ENCODE measurements around the gene SCN1A. TPM values are rescaled to one million over a fixed set of nuclear protein-coding genes. Genes with fewer than 3 reads are reported as not detected.

The SCN1A gene
- total and polyA plus RNA-seq, 2 experiments from 2014 or later = 1.2 to 1.3 TPM

DNA sequence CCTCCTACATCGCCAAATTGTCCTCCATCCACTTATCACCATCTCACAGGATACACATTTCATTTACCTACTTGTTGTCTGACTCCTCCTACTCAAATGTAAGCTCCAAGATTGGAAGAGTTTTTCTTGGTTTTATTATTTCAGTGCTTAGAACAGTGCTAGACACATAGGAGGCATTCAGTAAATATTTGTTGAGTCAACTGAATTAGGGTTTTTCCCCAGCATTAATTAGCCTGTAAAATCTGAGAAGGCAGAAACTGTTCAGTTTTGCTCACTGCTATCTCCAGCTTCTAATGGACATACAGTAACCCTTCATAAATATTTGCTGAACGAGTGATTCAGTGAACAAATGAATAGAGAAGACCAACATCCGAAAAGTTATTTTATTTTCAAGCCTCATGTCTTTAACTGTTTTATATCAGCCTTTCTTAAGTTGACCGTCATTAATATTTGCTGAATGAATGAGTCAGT, 175.0 kb downstream of the SCN1A start:
- H3K27me3 ChIP-seq (ENCODE audit: insufficient read depth) = no peaks in the 10 kb centered on the region
- Mint-ChIP-seq H3K9me3 (peaks cover 7% of the 10 kb centered on the region), H3K36me3 (ENCODE audit: low read depth) (peaks cover 2% of the 10 kb centered on the region; the same call in 2 of the 3 replicates), H3K27me3 (ENCODE audit: insufficient read depth, low read depth, poor library complexity) (no peaks in the 10 kb centered on the region), H3K4me1 (peaks cover 9% of the 10 kb centered on the region), H3K4me3 (no peak overlapping the region), H3K27ac (no peak overlapping the region)
- H3K4me3 ChIP-seq = peak overlapping the region; percentile 80
- H4K20me1 ChIP-seq (replicated peaks; ENCODE audit: insufficient read depth) = no peaks in the 10 kb centered on the region
- H2AFZ ChIP-seq = peak overlapping the region; percentile 30; the same call in 1 of the 2 replicates
- ATAC-seq (no peak), DNase-seq (ENCODE audit: low spot score) (no peak)
- TF ChIP-seq CREB1 (CRISPR knock-in tag; IDR thresholded peaks at IDR 0.05; ENCODE audit: low read depth) (no peak), ZNF114 (CRISPR knock-in tag; IDR thresholded peaks at IDR 0.05) (no peak)
- TF ChIP-seq, protein P1, sequence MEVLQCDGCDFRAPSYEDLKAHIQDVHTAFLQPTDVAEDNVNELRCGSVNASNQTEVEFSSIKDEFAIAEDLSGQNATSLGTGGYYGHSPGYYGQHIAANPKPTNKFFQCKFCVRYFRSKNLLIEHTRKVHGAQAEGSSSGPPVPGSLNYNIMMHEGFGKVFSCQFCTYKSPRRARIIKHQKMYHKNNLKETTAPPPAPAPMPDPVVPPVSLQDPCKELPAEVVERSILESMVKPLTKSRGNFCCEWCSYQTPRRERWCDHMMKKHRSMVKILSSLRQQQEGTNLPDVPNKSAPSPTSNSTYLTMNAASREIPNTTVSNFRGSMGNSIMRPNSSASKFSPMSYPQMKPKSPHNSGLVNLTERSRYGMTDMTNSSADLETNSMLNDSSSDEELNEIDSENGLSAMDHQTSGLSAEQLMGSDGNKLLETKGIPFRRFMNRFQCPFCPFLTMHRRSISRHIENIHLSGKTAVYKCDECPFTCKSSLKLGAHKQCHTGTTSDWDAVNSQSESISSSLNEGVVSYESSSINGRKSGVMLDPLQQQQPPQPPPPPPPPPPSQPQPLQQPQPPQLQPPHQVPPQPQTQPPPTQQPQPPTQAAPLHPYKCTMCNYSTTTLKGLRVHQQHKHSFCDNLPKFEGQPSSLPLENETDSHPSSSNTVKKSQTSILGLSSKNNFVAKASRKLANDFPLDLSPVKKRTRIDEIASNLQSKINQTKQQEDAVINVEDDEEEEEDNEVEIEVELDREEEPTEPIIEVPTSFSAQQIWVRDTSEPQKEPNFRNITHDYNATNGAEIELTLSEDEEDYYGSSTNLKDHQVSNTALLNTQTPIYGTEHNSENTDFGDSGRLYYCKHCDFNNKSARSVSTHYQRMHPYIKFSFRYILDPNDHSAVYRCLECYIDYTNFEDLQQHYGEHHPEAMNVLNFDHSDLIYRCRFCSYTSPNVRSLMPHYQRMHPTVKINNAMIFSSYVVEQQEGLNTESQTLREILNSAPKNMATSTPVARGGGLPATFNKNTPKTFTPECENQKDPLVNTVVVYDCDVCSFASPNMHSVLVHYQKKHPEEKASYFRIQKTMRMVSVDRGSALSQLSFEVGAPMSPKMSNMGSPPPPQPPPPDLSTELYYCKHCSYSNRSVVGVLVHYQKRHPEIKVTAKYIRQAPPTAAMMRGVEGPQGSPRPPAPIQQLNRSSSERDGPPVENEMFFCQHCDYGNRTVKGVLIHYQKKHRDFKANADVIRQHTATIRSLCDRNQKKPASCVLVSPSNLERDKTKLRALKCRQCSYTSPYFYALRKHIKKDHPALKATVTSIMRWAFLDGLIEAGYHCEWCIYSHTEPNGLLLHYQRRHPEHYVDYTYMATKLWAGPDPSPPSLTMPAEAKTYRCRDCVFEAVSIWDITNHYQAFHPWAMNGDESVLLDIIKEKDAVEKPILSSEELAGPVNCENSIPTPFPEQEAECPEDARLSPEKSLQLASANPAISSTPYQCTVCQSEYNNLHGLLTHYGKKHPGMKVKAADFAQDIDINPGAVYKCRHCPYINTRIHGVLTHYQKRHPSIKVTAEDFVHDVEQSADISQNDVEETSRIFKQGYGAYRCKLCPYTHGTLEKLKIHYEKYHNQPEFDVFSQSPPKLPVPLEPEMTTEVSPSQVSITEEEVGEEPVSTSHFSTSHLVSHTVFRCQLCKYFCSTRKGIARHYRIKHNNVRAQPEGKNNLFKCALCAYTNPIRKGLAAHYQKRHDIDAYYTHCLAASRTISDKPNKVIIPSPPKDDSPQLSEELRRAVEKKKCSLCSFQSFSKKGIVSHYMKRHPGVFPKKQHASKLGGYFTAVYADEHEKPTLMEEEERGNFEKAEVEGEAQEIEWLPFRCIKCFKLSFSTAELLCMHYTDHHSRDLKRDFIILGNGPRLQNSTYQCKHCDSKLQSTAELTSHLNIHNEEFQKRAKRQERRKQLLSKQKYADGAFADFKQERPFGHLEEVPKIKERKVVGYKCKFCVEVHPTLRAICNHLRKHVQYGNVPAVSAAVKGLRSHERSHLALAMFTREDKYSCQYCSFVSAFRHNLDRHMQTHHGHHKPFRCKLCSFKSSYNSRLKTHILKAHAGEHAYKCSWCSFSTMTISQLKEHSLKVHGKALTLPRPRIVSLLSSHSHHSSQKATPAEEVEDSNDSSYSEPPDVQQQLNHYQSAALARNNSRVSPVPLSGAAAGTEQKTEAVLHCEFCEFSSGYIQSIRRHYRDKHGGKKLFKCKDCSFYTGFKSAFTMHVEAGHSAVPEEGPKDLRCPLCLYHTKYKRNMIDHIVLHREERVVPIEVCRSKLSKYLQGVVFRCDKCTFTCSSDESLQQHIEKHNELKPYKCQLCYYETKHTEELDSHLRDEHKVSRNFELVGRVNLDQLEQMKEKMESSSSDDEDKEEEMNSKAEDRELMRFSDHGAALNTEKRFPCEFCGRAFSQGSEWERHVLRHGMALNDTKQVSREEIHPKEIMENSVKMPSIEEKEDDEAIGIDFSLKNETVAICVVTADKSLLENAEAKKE (CRISPR knock-in tag; IDR thresholded peaks at IDR 0.05) = no peak
- peaks cover 42% of the 10 kb centered on the region for H3K79me2 ChIP-seq (replicated peaks; ENCODE audit: insufficient read depth)
- no peaks in the 10 kb centered on the region; the same call in 1 of the 2 replicates for H3K36me3 ChIP-seq (ENCODE audit: insufficient read depth)
- no peaks in the 10 kb centered on the region for H3F3A ChIP-seq (replicated peaks; ENCODE audit: low read depth)
- peak overlapping the region; percentile 96 for H3K4me2 ChIP-seq
- peaks cover 25% of the 10 kb centered on the region for H3K4me1 ChIP-seq (ENCODE audit: insufficient read depth)
- H3K27ac ChIP-seq (ENCODE audit: low read depth) = no peak overlapping the region
- no peaks in the 10 kb centered on the region for H3K9me2 ChIP-seq (ENCODE audit: insufficient read depth)

DNA sequence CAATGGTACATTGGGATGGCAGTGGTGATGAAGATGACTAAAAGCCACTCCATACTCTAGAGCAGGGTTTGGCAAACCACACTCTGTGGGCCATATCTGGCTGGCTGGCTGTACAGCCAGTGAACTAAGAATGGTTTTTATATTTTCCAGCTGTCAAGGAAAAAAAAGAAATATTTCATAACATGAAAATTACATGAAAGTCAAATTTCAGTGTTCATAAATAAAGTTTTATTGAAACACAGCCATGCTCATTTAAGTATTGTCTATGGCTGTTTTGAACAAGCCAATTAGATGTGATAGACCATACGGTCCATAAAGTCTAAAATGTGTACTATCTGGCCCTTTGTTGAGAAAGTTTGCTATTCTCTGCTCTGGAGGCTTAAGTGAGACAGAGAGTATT, 175.7 kb downstream of the SCN1A start:
- Histone ChIP-seq H3K27me3 (ENCODE audit: insufficient read depth) (no peaks in the 10 kb centered on the region), H3K36me3 (ENCODE audit: insufficient read depth) (no peaks in the 10 kb centered on the region; the same call in 1 of the 2 replicates), H3K27ac (ENCODE audit: low read depth) (no peak overlapping the region), H2AFZ (no peak overlapping the region), H3K9me2 (ENCODE audit: insufficient read depth) (no peaks in the 10 kb centered on the region), H3K4me2 (peak overlapping the region; percentile 96), H3K79me2 (replicated peaks; ENCODE audit: insufficient read depth) (peaks cover 42% of the 10 kb centered on the region), H3K4me3 (peak overlapping the region; percentile 80), H3F3A (replicated peaks; ENCODE audit: low read depth) (no peaks in the 10 kb centered on the region), H3K4me1 (ENCODE audit: insufficient read depth) (peaks cover 25% of the 10 kb centered on the region), H4K20me1 (replicated peaks; ENCODE audit: insufficient read depth) (no peaks in the 10 kb centered on the region)
- Mint-ChIP-seq H3K36me3 (ENCODE audit: low read depth) (peaks cover 7% of the 10 kb centered on the region; the same call in 2 of the 3 replicates), H3K27me3 (ENCODE audit: insufficient read depth, low read depth, poor library complexity) (no peaks in the 10 kb centered on the region), H3K4me3 (no peak overlapping the region), H3K4me1 (peaks cover 9% of the 10 kb centered on the region), H3K9me3 (peaks cover 7% of the 10 kb centered on the region), H3K27ac (no peak overlapping the region)
- DNase-seq (ENCODE audit: low spot score) = no peak
- no peak for ATAC-seq
- TF ChIP-seq EZH2 (IDR thresholded peaks at IDR 0.05; ENCODE audit: low read depth, unreplicated experiment) (no peak), CREB1 (CRISPR knock-in tag; IDR thresholded peaks at IDR 0.05; ENCODE audit: low read depth) (no peak)
- TF ChIP-seq, protein P1 (CRISPR knock-in tag; IDR thresholded peaks at IDR 0.05) = no peak

All from GM23338 (cell line).